ENCODE data around the gene HIGD1B. TPM values are rescaled to one million over a fixed set of nuclear protein-coding genes. Genes with fewer than 3 reads are reported as not detected.

HIGD1B gene
- not detected in 2 replicates for total RNA-seq

DNA sequence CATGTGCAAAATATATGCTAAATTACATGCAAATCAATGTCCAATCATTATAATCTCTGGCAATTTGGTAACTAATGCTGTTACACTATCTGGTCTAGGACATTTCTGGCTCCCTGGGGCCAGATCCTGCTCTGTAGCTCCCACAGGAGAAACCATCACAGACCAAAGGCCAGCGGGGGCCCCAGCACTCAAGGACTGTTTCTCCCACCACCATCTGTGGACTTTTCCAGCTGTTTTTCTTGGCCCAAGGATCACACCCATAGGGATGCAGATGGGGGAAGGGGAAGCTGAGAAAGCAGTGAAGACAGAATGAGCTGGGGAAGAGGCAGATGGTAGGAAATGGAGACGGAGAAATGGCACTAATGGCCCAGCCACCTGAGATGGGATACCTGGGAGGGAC, at the start of gene HIGD1B:
Gene HIGD1B (plus strand): TSS at position 298 of the 400 bp plus-strand sequence. CDS start 270 bp downstream, outside the sequence.

GRCh38 chr17:44829523-44830358, 17.9 kb upstream of the HIGD1B start, which contains the start of gene GJC1:
Gene GJC1 (minus strand): TSS chr17:44830287. CDS start chr17:44805817, 24,470 bp downstream.

DNA sequence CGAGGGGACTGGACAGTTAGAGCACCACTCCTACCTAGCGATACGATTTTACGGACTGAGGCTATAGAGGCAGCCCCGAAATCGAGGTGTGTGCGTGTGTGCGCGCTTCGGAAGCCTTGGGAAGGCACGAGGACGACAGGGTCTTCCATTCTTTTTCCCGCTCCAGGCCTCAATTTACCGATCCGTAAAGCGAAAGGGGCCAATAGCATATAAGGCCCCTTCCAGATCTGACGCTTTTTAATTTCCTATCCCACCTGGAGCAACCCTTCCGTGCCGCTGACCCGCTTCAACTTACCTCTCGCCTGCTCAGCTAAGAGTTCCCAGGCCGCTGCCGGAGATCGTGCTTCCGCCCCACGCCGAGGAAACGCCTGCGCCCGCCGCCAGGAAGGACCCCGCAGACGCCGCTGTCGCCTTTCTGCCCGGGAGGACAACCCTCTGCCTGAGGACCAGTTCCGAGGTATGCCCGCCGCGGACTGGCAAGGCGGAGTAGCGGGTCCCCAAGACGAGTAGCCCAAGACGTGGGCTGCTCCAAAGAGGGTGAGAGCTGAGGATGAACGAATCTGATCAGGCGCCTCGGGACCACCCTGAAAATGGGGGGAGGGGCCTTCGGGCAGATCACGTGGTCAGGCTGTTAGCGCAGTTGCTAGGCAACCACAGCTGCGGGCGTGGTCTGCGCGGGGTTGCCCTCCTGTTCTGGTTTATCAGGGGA, 51.5 kb downstream of the HIGD1B start, which contains the start of gene EFTUD2:
Gene EFTUD2 (minus strand): TSS at position 372 of the 709 bp plus-strand sequence. CDS start 4,924 bp downstream, outside the sequence.

Other genes with a start within 250 kb of the HIGD1B start
- 0.63 and 3.4 TPM in 2 replicates for gene MEIOC, start 191.4 kb upstream of the HIGD1B start, total RNA-seq
- 9.8 and 14.8 TPM in 2 replicates for gene CCDC43, start 158.1 kb upstream of the HIGD1B start, total RNA-seq
- gene DBF4B, start 139.2 kb upstream of the HIGD1B start, total RNA-seq, result 3.0 and 16.0 TPM in 2 replicates
- gene ADAM11, start 88.9 kb upstream of the HIGD1B start, total RNA-seq, result 0.16 and 0.51 TPM in 2 replicates
- 21.4 and 28.4 TPM in 2 replicates for gene GJC1, start 17.6 kb upstream of the HIGD1B start, total RNA-seq
- 70.1 and 96.8 TPM in 2 replicates for gene EFTUD2, start 51.6 kb downstream of the HIGD1B start, total RNA-seq
- gene GFAP, start 67.6 kb downstream of the HIGD1B start, total RNA-seq, result 0.38 and 0.49 TPM in 2 replicates
- 2.4 and 35.8 TPM in 2 replicates for gene KIF18B, start 99.9 kb downstream of the HIGD1B start, total RNA-seq
- gene C1QL1, start 120.4 kb downstream of the HIGD1B start, total RNA-seq, result 2.2 TPM in 1 of 2 replicates, not detected in the other
- 42.5 and 77.6 TPM in 2 replicates for gene DCAKD, start 203.7 kb downstream of the HIGD1B start, total RNA-seq
- 66.0 and 69.9 TPM in 2 replicates for gene NMT1, start 213.4 kb downstream of the HIGD1B start, total RNA-seq

All from mesangial cell (primary cell).